Bronchial epithelial cell (primary cell): ENCODE measurements around the gene CCR9. TPM values are rescaled to one million over a fixed set of nuclear protein-coding genes. Genes with fewer than 3 reads are reported as not detected.

ENCODE experiments used
- DNase-seq: peaks from one replicate; pipeline ENCODE4 v3.0.0-alpha.2; 2010; ENCODE audit warnings: low read depth
- FAIRE-seq: peaks from 2 replicates; lab custom pipeline; 2011; peaks lifted over from hg19 to GRCh38; lab: Jason Lieb, UNC
- H3K27me3 ChIP-seq: 2 replicates; pipeline ENCODE4 v1.5.1; 2011; ENCODE audit warnings: low read length; ENCODE audit not compliant: control insufficient read depth, insufficient read depth
- H3K36me3 ChIP-seq: 2 replicates; pipeline ENCODE4 v1.5.1; 2011; ENCODE audit warnings: low read length; ENCODE audit not compliant: control insufficient read depth, insufficient read depth
- H3K4me3 ChIP-seq: 2 replicates; pipeline ENCODE4 v1.5.1; 2011; ENCODE audit warnings: mild to moderate bottlenecking, low read depth, low read length, control low read depth
- CTCF ChIP-seq: IDR thresholded peaks from 2 replicates; pipeline ENCODE4 v1.5.1; 2011; ENCODE audit warnings: mild to moderate bottlenecking, moderate library complexity, low read length, control low read depth, inconsistent platforms; ENCODE audit not compliant: insufficient read depth, severe bottlenecking
- total RNA-seq: library from RNA; depleted of rRNA; stranded (reverse); fragments of >200 nt; gene quantifications from 2 replicates; pipeline ENCODE4 v1.2.1, GENCODE V29; 2014

CCR9 gene
- total RNA-seq, 1 donor from 2014 or later = not detected

- DNase-seq = no peak
- Histone ChIP-seq H3K4me3 (no peak overlapping the region), H3K27me3 (peaks cover 9% of the 10 kb centered on the region), H3K36me3 (no peaks in the 10 kb centered on the region)
- TF ChIP-seq CTCF = no peak
- peak; percentile 64 for FAIRE-seq
These were observed 1.6 kb downstream of the CCR9 start for GRCh38 chr3:45887759-45888511.

DNA sequence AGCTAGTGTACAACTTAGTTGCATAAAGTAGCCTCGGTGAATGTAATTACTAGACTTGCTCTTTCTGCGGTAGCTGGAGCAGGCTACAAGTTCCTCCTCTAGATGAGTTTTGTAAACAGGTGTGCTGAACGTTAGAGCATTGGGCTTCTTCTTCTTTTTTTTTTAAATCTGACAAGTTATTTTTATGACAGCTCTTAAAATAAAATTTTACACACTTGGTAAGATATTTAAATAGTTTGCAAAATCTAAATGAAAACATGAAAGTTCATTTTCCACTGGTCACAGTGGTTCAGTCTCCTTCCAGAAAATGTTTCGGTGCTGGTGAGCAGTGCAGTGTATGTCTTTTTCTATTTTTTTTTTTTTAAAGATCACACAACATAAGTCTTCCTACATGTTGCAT is 3.0 kb downstream of the CCR9 start:
- no peak for FAIRE-seq
- Histone ChIP-seq H3K4me3 (no peak overlapping the region), H3K36me3 (no peaks in the 10 kb centered on the region), H3K27me3 (peaks cover 2% of the 10 kb centered on the region)
- no peak for DNase-seq
- TF ChIP-seq CTCF = no peak

GRCh38 chr3:45890405-45890804 is 4.1 kb downstream of the CCR9 start:
- Histone ChIP-seq H3K36me3 (no peaks in the 10 kb centered on the region), H3K4me3 (no peak overlapping the region), H3K27me3 (peaks cover 2% of the 10 kb centered on the region)
- FAIRE-seq (no peak), DNase-seq (peak; percentile 32)
- no peak for TF ChIP-seq CTCF

GRCh38 chr3:45892161-45892560 is 5.8 kb downstream of the CCR9 start:
- H3K27me3 ChIP-seq = peaks cover 2% of the 10 kb centered on the region
- FAIRE-seq (no peak), DNase-seq (no peak)
- H3K4me3 ChIP-seq = no peak overlapping the region
- no peak for TF ChIP-seq CTCF
- no peaks in the 10 kb centered on the region for H3K36me3 ChIP-seq

- H3K36me3 ChIP-seq = no peaks in the 10 kb centered on the region
- DNase-seq = no peak
- TF ChIP-seq CTCF = no peak
- no peak overlapping the region for H3K4me3 ChIP-seq
- FAIRE-seq = no peak
- peaks cover 2% of the 10 kb centered on the region for H3K27me3 ChIP-seq
These were observed 7.7 kb downstream of the CCR9 start for GRCh38 chr3:45894015-45894414.
